Measurements from ENCODE around the gene MYO1H. TPM values are rescaled to one million over a fixed set of nuclear protein-coding genes. Genes with fewer than 3 reads are reported as not detected.

MYO1H gene
- total RNA-seq, 1 donor from 2014 or later, result not detected

GRCh38 chr12:109497675-109498074 is 150.0 kb downstream of the MYO1H start:
- no peak for DNase-seq (ENCODE audit: low spot score in 2 of 2)
- Histone ChIP-seq H3K27ac (no peak overlapping the region), H3K4me1 (no peaks in the 10 kb centered on the region), H3K9me3 (no peaks in the 10 kb centered on the region), H3K4me3 (no peak overlapping the region), H3K36me3 (peaks cover 80 to 95% of the 10 kb centered on the region in 2 donors), H3K27me3 (no peaks in the 10 kb centered on the region)
- intact Hi-C loops (cut with DNase I), result no loop called here
- no peak for TF ChIP-seq CTCF (IDR thresholded peaks at IDR 0.05)

Other genes with a start within 250 kb of the MYO1H start
- 140 TPM for gene ACACB, start 231.3 kb upstream of the MYO1H start, total RNA-seq
- gene FOXN4, start 38.6 kb upstream of the MYO1H start, total RNA-seq, result not detected
- 102 TPM for gene KCTD10, start 129.4 kb downstream of the MYO1H start, total RNA-seq
- gene UBE3B, start 129.7 kb downstream of the MYO1H start, total RNA-seq, result 19.1 TPM
- gene MMAB, start 225.6 kb downstream of the MYO1H start, total RNA-seq, result 43.5 TPM
- 53.1 TPM for gene MVK, start 225.9 kb downstream of the MYO1H start, total RNA-seq

Measured in ascending aorta (tissue), 2 donors.